ENCODE data around the gene GUCY1B1. TPM values are rescaled to one million over a fixed set of nuclear protein-coding genes. Genes with fewer than 3 reads are reported as not detected.

The GUCY1B1 gene
- total RNA-seq, 1 experiment from 2014 or later, result not detected

GRCh38 chr4:155799794-155800123 is 40.9 kb downstream of the GUCY1B1 start:
- ATAC-seq (no peak), DNase-seq (ENCODE audit: low read depth, low spot score) (no peak)
- ChIA-PET CTCF (no interaction called here), POLR2A (no interaction called here), RAD21 (ENCODE audit: low non-redundant PET in 1 of 2, low total read pairs in 2 of 2, uncharacterized antibody in 2 of 2, unreplicated experiment in 2 of 2) (no interaction called here)
- Histone ChIP-seq H3K36me3 (ENCODE audit: control insufficient read depth in 1 of 2, insufficient read depth in 2 of 2, low read length in 2 of 2) (no peaks in the 10 kb centered on the region), H3K27me3 (ENCODE audit: insufficient read depth, low read length) (no peaks in the 10 kb centered on the region), H3K4me2 (ENCODE audit: low read length) (no peak overlapping the region), H2AFZ (ENCODE audit: low read depth, low read length, poor library complexity, severe bottlenecking) (no peak overlapping the region), H4K20me1 (ENCODE audit: insufficient read depth) (no peaks in the 10 kb centered on the region), H3K4me3 (replicated peaks in 1 of 2; ENCODE audit: low read depth in 1 of 2, low read length in 2 of 2) (no peak overlapping the region), H3K9ac (ENCODE audit: low read length) (no peak overlapping the region), H3K79me2 (ENCODE audit: insufficient read depth, low read length) (no peaks in the 10 kb centered on the region), H3K9me3 (ENCODE audit: control insufficient read depth in 1 of 2, insufficient read depth in 1 of 2, low read depth in 1 of 2, low read length in 2 of 2) (no peaks in the 10 kb centered on the region), H3K27ac (ENCODE audit: low read depth, low read length) (no peak overlapping the region), H3K4me1 (ENCODE audit: control insufficient read depth in 1 of 2, insufficient read depth in 2 of 2, low read length in 2 of 2) (no peaks in the 10 kb centered on the region), H3K9me2 (ENCODE audit: insufficient read depth) (no peaks in the 10 kb centered on the region)
- intact Hi-C loops (cut with micrococcal nuclease), result no loop called here
- TF ChIP-seq MAX (IDR thresholded peaks at IDR 0.05) (no peak), CBX3 (IDR thresholded peaks at IDR 0.05; ENCODE audit: low read depth) (no peak)
- no TSS peak for BruUV-seq (replicated peaks)

- no peaks in the 10 kb centered on the region for H4K20me1 ChIP-seq (ENCODE audit: insufficient read depth)
- H3K79me2 ChIP-seq (ENCODE audit: insufficient read depth, low read length), result no peaks in the 10 kb centered on the region
- no peak overlapping the region for H3K27ac ChIP-seq (ENCODE audit: low read depth, low read length)
- RAD21 ChIA-PET (ENCODE audit: low non-redundant PET in 1 of 2, low total read pairs in 2 of 2, uncharacterized antibody in 2 of 2, unreplicated experiment in 2 of 2), result no interaction called here
- intact Hi-C loops (cut with micrococcal nuclease), result no loop called here
- H3K9me2 ChIP-seq (ENCODE audit: insufficient read depth), result no peaks in the 10 kb centered on the region
- no peak overlapping the region for H3K4me3 ChIP-seq (replicated peaks in 1 of 2; ENCODE audit: low read depth in 1 of 2, low read length in 2 of 2)
- H3K27me3 ChIP-seq (ENCODE audit: insufficient read depth, low read length), result no peaks in the 10 kb centered on the region
- TF ChIP-seq SRF (IDR thresholded peaks at IDR 0.05; ENCODE audit: low read depth) (no peak), ZFX (IDR thresholded peaks at IDR 0.05) (no peak), ZBTB33 (IDR thresholded peaks at IDR 0.05; ENCODE audit: extremely low read depth, insufficient replicate concordance, low read length) (no peak), POLR2A (IDR thresholded peaks at IDR 0.05; ENCODE audit: borderline replicate concordance, extremely low read depth, insufficient read depth, insufficient read length) (no peak), EGR1 (IDR thresholded peaks at IDR 0.05; ENCODE audit: low read depth) (no peak), SP1 (IDR thresholded peaks at IDR 0.05; ENCODE audit: low read depth) (no peak), ELF1 (IDR thresholded peaks at IDR 0.05; ENCODE audit: borderline replicate concordance, low read depth) (no peak), MAX (IDR thresholded peaks at IDR 0.05) (no peak), POLR2AphosphoS5 (IDR thresholded peaks at IDR 0.05; ENCODE audit: low read depth, low read length) (no peak), RAD21 (IDR thresholded peaks at IDR 0.05; ENCODE audit: low read depth) (no peak), CBX3 (IDR thresholded peaks at IDR 0.05; ENCODE audit: low read depth) (no peak), YY1 (IDR thresholded peaks at IDR 0.05; ENCODE audit: extremely low read depth, insufficient replicate concordance, low read depth, low read length) (no peak), EZH2 (IDR thresholded peaks at IDR 0.05) (no peak), ZNF274 (IDR thresholded peaks at IDR 0.05; ENCODE audit: low read depth, low read length) (no peak), CTCF (IDR thresholded peaks at IDR 0.05 in 2 of 3, conservative IDR thresholded peaks at IDR 0.05 in 1 of 3; ENCODE audit: borderline replicate concordance in 1 of 3, insufficient read depth in 1 of 3, low read depth in 2 of 3, low read length in 2 of 3) (no peak)
- no peak overlapping the region for H2AFZ ChIP-seq (ENCODE audit: low read depth, low read length, poor library complexity, severe bottlenecking)
- no peak overlapping the region for H3K9ac ChIP-seq (ENCODE audit: low read length)
- CTCF ChIA-PET, result interaction anchor here (0.9 kb wide), 1 partner anchor 9 kb away, joined by 3 read pairs; no protein-coding TSS in a partner anchor
- no TSS peak for BruUV-seq (replicated peaks)
- ATAC-seq, result no peak
- no peaks in the 10 kb centered on the region for H3K36me3 ChIP-seq (ENCODE audit: control insufficient read depth in 1 of 2, insufficient read depth in 2 of 2, low read length in 2 of 2)
- H3K4me2 ChIP-seq (ENCODE audit: low read length), result no peak overlapping the region
- no peak for DNase-seq (ENCODE audit: low read depth, low spot score)
- POLR2A ChIA-PET, result no interaction called here
- H3K9me3 ChIP-seq (ENCODE audit: control insufficient read depth in 1 of 2, insufficient read depth in 1 of 2, low read depth in 1 of 2, low read length in 2 of 2), result no peaks in the 10 kb centered on the region
- no peaks in the 10 kb centered on the region for H3K4me1 ChIP-seq (ENCODE audit: control insufficient read depth in 1 of 2, insufficient read depth in 2 of 2, low read length in 2 of 2)
Measured at GRCh38 chr4:155800685-155801343, 42.0 kb downstream of the GUCY1B1 start.

All from HCT116 (cell line).